Skeletal muscle satellite cell (primary cell): Measurements from ENCODE around the gene SLC39A3.

Experiments used
- H3K27me3 ChIP-seq: 2 replicates; pipeline ENCODE4 v1.7.0; 2013; ENCODE audit warnings: low read length; ENCODE audit not compliant: control insufficient read depth, insufficient read depth
- H3K36me3 ChIP-seq: 2 replicates; pipeline ENCODE4 v1.7.0; 2013; ENCODE audit warnings: mild to moderate bottlenecking, control low read depth, low read length; ENCODE audit not compliant: insufficient read depth
- H3K4me1 ChIP-seq: 2 replicates; pipeline ENCODE4 v1.7.0; 2013; ENCODE audit warnings: low read length; ENCODE audit not compliant: control insufficient read depth, insufficient read depth
- H3K4me2 ChIP-seq: 2 replicates; pipeline ENCODE4 v1.7.0; 2013; ENCODE audit warnings: mild to moderate bottlenecking, low read length
- H3K4me3 ChIP-seq: 2 replicates; pipeline ENCODE4 v1.7.0; 2013; ENCODE audit warnings: low read length
- H3K9ac ChIP-seq: 2 replicates; pipeline ENCODE4 v1.7.0; 2013; ENCODE audit warnings: mild to moderate bottlenecking, low read depth, low read length, moderate library complexity
- H3K9me3 ChIP-seq: replicated peaks from 2 replicates; pipeline ENCODE4 v1.7.0; 2013; ENCODE audit warnings: mild to moderate bottlenecking, control low read depth, low read length

SLC39A3 gene

GRCh38 chr19:2706251-2706650, 33.6 kb downstream of the SLC39A3 start:
- H3K9ac ChIP-seq, result no peak overlapping the region
- H3K9me3 ChIP-seq, result no peaks in the 10 kb centered on the region
- H3K4me1 ChIP-seq, result peaks cover 3% of the 10 kb centered on the region
- H3K4me2 ChIP-seq, result no peak overlapping the region
- no peaks in the 10 kb centered on the region for H3K36me3 ChIP-seq
- no peak overlapping the region for H3K4me3 ChIP-seq
- H3K27me3 ChIP-seq, result peaks cover 22% of the 10 kb centered on the region

GRCh38 chr19:2703691-2704216, 36.1 kb downstream of the SLC39A3 start:
- peaks cover 3% of the 10 kb centered on the region for H3K4me1 ChIP-seq
- H3K36me3 ChIP-seq, result no peaks in the 10 kb centered on the region
- no peaks in the 10 kb centered on the region for H3K9me3 ChIP-seq
- peaks cover 43% of the 10 kb centered on the region for H3K27me3 ChIP-seq
- H3K4me3 ChIP-seq, result no peak overlapping the region
- H3K9ac ChIP-seq, result no peak overlapping the region
- H3K4me2 ChIP-seq, result no peak overlapping the region

- no peak overlapping the region for H3K9ac ChIP-seq
- peaks cover 47% of the 10 kb centered on the region for H3K27me3 ChIP-seq
- peak overlapping the region; percentile 46 for H3K4me3 ChIP-seq
- H3K4me2 ChIP-seq, result peak overlapping the region; percentile 59
- peaks cover 3% of the 10 kb centered on the region for H3K4me1 ChIP-seq
- H3K9me3 ChIP-seq, result no peaks in the 10 kb centered on the region
- H3K36me3 ChIP-seq, result no peaks in the 10 kb centered on the region
Measured at GRCh38 chr19:2703077-2703437, 36.8 kb downstream of the SLC39A3 start.

GRCh38 chr19:2702170-2703076, 37.4 kb downstream of the SLC39A3 start, which contains the start of gene GNG7:
Gene GNG7, minus strand, starts transcription at chr19:2702694. Its CDS starts 182,006 bp downstream, at chr19:2520688.
- Histone ChIP-seq H3K4me3 (peak within 1 kb of the TSS; percentile 46), H3K27me3 (peaks cover 47% of the 10 kb centered on the region), H3K4me1 (peaks cover 3% of the 10 kb centered on the region), H3K9ac (no peak within 1 kb of the TSS), H3K9me3 (no peaks in the 10 kb centered on the region), H3K36me3 (no peaks in the 10 kb centered on the region), H3K4me2 (peak within 1 kb of the TSS; percentile 59)

GRCh38 chr19:2701361-2702169, 38.3 kb downstream of the SLC39A3 start:
- H3K4me1 ChIP-seq, result peaks cover 3% of the 10 kb centered on the region
- H3K4me3 ChIP-seq, result no peak overlapping the region
- no peak overlapping the region for H3K4me2 ChIP-seq
- H3K9me3 ChIP-seq, result no peaks in the 10 kb centered on the region
- no peak overlapping the region for H3K9ac ChIP-seq
- peaks cover 47% of the 10 kb centered on the region for H3K27me3 ChIP-seq
- no peaks in the 10 kb centered on the region for H3K36me3 ChIP-seq

- Histone ChIP-seq H3K36me3 (no peaks in the 10 kb centered on the region), H3K9ac (no peak overlapping the region), H3K9me3 (no peaks in the 10 kb centered on the region), H3K4me3 (no peak overlapping the region), H3K27me3 (peaks cover 47% of the 10 kb centered on the region), H3K4me1 (peaks cover 3% of the 10 kb centered on the region), H3K4me2 (no peak overlapping the region)
Measured at GRCh38 chr19:2700660-2701360, 39.0 kb downstream of the SLC39A3 start.

GRCh38 chr19:2699413-2700140, 40.2 kb downstream of the SLC39A3 start:
- Histone ChIP-seq H3K36me3 (no peaks in the 10 kb centered on the region), H3K4me3 (no peak overlapping the region), H3K4me2 (no peak overlapping the region), H3K4me1 (peaks cover 3% of the 10 kb centered on the region), H3K9me3 (no peaks in the 10 kb centered on the region), H3K9ac (no peak overlapping the region), H3K27me3 (peaks cover 58% of the 10 kb centered on the region)

GRCh38 chr19:2694196-2694595, 45.6 kb downstream of the SLC39A3 start:
- Histone ChIP-seq H3K9ac (no peak overlapping the region), H3K4me1 (no peaks in the 10 kb centered on the region), H3K4me2 (no peak overlapping the region), H3K36me3 (no peaks in the 10 kb centered on the region), H3K4me3 (no peak overlapping the region), H3K9me3 (no peaks in the 10 kb centered on the region), H3K27me3 (peaks cover 33% of the 10 kb centered on the region)

GRCh38 chr19:2693492-2694160, 46.2 kb downstream of the SLC39A3 start:
- Histone ChIP-seq H3K9me3 (no peaks in the 10 kb centered on the region), H3K36me3 (no peaks in the 10 kb centered on the region), H3K9ac (no peak overlapping the region), H3K4me2 (no peak overlapping the region), H3K27me3 (peaks cover 29% of the 10 kb centered on the region), H3K4me1 (no peaks in the 10 kb centered on the region), H3K4me3 (no peak overlapping the region)

- no peaks in the 10 kb centered on the region for H3K4me1 ChIP-seq
- peaks cover 26% of the 10 kb centered on the region for H3K27me3 ChIP-seq
- H3K9me3 ChIP-seq, result no peaks in the 10 kb centered on the region
- no peak overlapping the region for H3K4me3 ChIP-seq
- no peak overlapping the region for H3K9ac ChIP-seq
- no peak overlapping the region for H3K4me2 ChIP-seq
- H3K36me3 ChIP-seq, result no peaks in the 10 kb centered on the region
Measured at GRCh38 chr19:2691951-2692350, 47.9 kb downstream of the SLC39A3 start.
